ENCODE data around the gene ITGA3. TPM values are rescaled to one million over a fixed set of nuclear protein-coding genes. Genes with fewer than 3 reads are reported as not detected.

The ITGA3 gene
- total RNA-seq, 1 experiment from 2014 or later: 539 TPM

DNA sequence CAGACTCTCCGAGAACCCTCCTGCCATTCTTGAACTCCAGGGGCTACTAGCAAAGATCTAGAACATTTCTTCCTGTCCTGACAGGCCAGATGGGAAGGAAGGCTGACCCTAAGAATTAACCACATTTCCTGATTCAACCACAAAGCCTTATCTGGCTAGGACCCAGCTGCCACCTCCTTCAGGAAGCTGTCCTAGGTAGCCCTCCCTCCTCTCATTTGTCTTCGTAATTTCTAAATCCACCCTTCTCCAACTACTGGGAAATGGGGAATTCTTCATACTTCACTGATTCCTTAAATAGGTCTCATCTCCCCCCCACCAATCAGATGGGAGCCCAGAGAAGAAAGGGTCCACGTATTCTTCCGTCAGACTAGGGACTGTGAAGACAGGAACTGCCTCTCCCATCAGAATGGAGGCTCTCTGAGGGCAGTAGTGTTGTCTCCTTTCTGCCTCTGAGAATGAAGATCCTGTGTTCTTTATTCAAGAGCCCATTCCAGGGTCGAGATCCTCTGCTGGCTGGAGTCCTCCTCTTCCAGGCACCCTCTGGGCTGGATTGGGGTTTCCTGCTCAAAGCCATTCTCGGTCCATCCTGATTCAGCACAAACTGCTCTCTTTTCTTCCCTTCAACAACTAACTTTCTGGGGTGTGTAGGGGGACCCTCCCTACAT lies 71.9 kb downstream of the ITGA3 start:
- Mint-ChIP-seq H3K36me3 (ENCODE audit: insufficient read depth, unreplicated experiment) (peaks cover 6% of the 10 kb centered on the region), H3K27ac (ENCODE audit: unreplicated experiment) (peak overlapping the region; percentile 10), H3K4me1 (ENCODE audit: low read depth, unreplicated experiment) (peaks cover 23% of the 10 kb centered on the region), H3K4me3 (ENCODE audit: low read depth, unreplicated experiment) (no peak overlapping the region), H3K9me3 (ENCODE audit: low read depth, unreplicated experiment) (no peaks in the 10 kb centered on the region), H3K27me3 (ENCODE audit: unreplicated experiment) (peaks cover 73% of the 10 kb centered on the region)
- CTCF ChIA-PET: interaction anchor here (0.7 to 1.5 kb wide), 2 partner anchors 13 to 26 kb away, joined by 3 to 8 read pairs; no protein-coding TSS in a partner anchor
- TF ChIP-seq, protein P1, sequence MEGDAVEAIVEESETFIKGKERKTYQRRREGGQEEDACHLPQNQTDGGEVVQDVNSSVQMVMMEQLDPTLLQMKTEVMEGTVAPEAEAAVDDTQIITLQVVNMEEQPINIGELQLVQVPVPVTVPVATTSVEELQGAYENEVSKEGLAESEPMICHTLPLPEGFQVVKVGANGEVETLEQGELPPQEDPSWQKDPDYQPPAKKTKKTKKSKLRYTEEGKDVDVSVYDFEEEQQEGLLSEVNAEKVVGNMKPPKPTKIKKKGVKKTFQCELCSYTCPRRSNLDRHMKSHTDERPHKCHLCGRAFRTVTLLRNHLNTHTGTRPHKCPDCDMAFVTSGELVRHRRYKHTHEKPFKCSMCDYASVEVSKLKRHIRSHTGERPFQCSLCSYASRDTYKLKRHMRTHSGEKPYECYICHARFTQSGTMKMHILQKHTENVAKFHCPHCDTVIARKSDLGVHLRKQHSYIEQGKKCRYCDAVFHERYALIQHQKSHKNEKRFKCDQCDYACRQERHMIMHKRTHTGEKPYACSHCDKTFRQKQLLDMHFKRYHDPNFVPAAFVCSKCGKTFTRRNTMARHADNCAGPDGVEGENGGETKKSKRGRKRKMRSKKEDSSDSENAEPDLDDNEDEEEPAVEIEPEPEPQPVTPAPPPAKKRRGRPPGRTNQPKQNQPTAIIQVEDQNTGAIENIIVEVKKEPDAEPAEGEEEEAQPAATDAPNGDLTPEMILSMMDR (IDR thresholded peaks at IDR 0.05; ENCODE audit: unreplicated experiment): no peak
- peak; percentile 26 for DNase-seq
- intact Hi-C loops (cut with micrococcal nuclease; ENCODE audit: unreplicated experiment): no loop called here
- BruUV-seq (replicated peaks): no TSS peak

DNA sequence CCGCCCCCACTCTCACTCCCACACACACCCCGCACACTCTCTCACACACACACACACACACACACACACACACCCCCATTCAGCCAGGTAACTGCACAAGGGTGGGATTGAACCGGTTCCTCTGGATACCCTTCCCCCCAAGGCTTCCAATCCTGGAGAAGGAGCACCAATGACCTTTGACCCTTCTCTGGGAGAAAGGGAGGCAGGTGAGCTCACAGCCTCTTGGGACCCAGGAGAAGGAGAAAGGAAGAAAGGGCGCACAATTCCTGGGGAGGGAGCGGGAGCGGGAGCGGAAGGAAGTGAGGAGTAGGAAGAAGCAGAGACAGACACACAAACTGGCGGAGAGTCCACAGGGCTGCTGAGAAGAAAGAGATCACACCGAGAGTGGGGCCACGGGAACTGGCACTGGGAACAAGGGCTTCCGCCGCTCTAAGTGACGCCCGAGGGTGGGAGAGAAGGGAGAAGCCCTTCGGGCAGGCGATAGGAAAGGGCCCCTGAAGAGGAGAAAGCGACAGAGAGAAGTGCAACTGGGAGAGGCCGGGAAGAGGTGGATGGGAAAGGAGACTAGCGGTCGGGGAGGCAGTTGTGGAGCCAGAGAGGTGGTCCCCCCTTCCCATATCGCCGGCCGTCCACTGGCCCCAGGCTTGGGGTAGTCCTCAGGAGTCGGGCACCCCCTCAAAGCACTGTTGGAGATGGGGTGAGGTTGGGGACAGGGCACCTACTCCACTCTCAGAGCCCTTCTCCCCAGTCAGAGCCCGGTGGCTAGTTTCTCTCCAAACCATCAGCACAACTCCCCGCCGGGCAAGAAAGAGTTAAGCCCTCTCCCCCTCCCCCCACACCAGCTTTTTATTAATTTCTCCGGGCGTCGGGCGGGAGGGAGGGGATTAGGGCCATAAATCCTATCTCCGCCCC lies 72.8 kb downstream of the ITGA3 start:
- TF ChIP-seq, protein P1 (IDR thresholded peaks at IDR 0.05; ENCODE audit: unreplicated experiment): no peak
- H3K4me1 Mint-ChIP-seq (ENCODE audit: low read depth, unreplicated experiment): peaks cover 23% of the 10 kb centered on the region
- H3K27ac Mint-ChIP-seq (ENCODE audit: unreplicated experiment): peak overlapping the region; percentile 10
- no TSS peak for BruUV-seq (replicated peaks)
- intact Hi-C loops (cut with micrococcal nuclease; ENCODE audit: unreplicated experiment): no loop called here
- peaks cover 11% of the 10 kb centered on the region for H3K36me3 Mint-ChIP-seq (ENCODE audit: insufficient read depth, unreplicated experiment)
- no peaks in the 10 kb centered on the region for H3K9me3 Mint-ChIP-seq (ENCODE audit: low read depth, unreplicated experiment)
- peak; percentile 21 for DNase-seq
- peak overlapping the region; percentile 57 for H3K4me3 Mint-ChIP-seq (ENCODE audit: low read depth, unreplicated experiment)
- H3K27me3 Mint-ChIP-seq (ENCODE audit: unreplicated experiment): peaks cover 64% of the 10 kb centered on the region
- CTCF ChIA-PET: no interaction called here

DNA sequence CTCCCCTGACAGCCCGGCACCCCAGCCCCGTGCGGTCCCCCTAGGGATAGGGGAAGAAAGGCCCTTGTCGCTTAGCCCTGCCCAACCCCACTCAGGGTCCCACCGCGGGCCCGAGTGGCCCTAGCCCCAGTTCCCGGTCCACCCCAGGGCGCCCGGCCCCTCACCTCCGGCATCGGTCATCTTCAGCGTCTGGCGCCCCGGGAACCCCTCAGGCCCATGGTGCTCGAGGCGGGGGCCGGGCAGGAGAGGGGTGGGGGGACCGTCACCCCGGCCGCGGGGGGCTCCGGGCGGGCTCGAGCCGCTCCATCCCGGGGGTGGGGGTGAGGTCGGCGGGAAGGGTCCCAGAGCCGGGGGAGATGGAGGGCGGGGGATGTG lies 73.4 kb downstream of the ITGA3 start:
- peak overlapping the region; percentile 36 for H3K27ac Mint-ChIP-seq (ENCODE audit: unreplicated experiment)
- H3K27me3 Mint-ChIP-seq (ENCODE audit: unreplicated experiment): peaks cover 63% of the 10 kb centered on the region
- H3K4me3 Mint-ChIP-seq (ENCODE audit: low read depth, unreplicated experiment): peak overlapping the region; percentile 57
- peaks cover 17% of the 10 kb centered on the region for H3K36me3 Mint-ChIP-seq (ENCODE audit: insufficient read depth, unreplicated experiment)
- TF ChIP-seq, protein P1 (IDR thresholded peaks at IDR 0.05; ENCODE audit: unreplicated experiment): no peak
- DNase-seq: no peak
- intact Hi-C loops (cut with micrococcal nuclease; ENCODE audit: unreplicated experiment): no loop called here
- BruUV-seq (replicated peaks): no TSS peak
- H3K9me3 Mint-ChIP-seq (ENCODE audit: low read depth, unreplicated experiment): no peaks in the 10 kb centered on the region
- CTCF ChIA-PET: no interaction called here
- peaks cover 23% of the 10 kb centered on the region for H3K4me1 Mint-ChIP-seq (ENCODE audit: low read depth, unreplicated experiment)

DNA sequence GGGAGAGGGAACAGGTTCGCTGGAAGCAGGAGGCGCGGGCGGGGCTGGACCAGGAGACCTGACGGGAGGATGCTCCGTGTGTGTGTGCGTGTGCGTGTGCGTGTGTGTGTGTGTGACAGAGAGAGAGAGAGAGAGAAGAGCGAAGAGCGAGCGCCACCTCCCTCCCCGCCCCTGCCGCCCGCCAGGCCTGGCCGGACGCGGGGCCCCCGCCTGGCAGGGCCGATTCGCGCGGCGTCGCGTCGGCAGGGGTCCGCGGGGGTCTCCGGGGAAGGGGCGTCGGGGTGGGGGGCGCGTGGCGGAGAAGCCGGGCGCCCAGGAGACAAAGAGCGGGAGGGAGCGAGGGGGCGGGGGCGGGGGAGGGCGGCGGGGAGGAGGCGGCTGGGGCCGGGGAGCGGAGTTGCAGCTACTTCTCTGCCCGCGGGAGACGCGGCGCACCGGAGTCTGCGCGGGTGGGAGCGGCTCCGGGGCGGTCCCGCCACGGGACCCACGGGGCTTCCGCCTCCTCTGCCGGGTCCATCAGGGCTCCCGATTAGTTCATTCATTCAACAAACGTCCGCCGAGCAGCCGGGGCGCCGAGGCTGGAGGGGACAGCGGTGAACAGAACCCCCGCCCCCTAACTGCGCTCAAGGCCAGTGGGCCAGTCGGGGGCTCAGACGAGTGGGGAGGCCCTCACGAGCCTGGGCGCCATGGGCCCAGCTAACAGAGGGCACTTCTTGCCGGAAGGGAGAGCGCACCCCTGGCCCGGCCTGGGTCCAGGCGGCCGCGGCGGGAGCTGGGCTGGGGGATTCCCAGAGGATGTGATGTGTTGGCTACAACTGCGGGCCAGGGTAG lies 74.0 kb downstream of the ITGA3 start, which contains the start of gene SAMD14:
Gene SAMD14, minus strand, starts transcription at position 433 of the 831 bp plus-strand sequence. CDS start 5,201 bp downstream, outside the sequence.
- intact Hi-C loops (cut with micrococcal nuclease; ENCODE audit: unreplicated experiment): no loop called here
- peak; percentile 35 for DNase-seq
- Mint-ChIP-seq H3K36me3 (ENCODE audit: insufficient read depth, unreplicated experiment) (peaks cover 17% of the 10 kb centered on the region), H3K27ac (ENCODE audit: unreplicated experiment) (peak within 1 kb of the TSS; percentile 39), H3K9me3 (ENCODE audit: low read depth, unreplicated experiment) (no peaks in the 10 kb centered on the region), H3K4me3 (ENCODE audit: low read depth, unreplicated experiment) (peak within 1 kb of the TSS; percentile 57), H3K27me3 (ENCODE audit: unreplicated experiment) (peaks cover 61% of the 10 kb centered on the region), H3K4me1 (ENCODE audit: low read depth, unreplicated experiment) (peaks cover 23% of the 10 kb centered on the region)
- CTCF ChIA-PET: interaction anchor here (1.1 to 1.2 kb wide), 2 partner anchors 13 to 39 kb away, joined by 3 to 4 read pairs; no protein-coding TSS in a partner anchor
- BruUV-seq (replicated peaks): no TSS peak
- TF ChIP-seq, protein P1 (IDR thresholded peaks at IDR 0.05; ENCODE audit: unreplicated experiment): no peak
